GM19025 (cell line): ENCODE data around the gene UGT1A9.
"Not testable (repeated sequence)": the region's sequence is repeated elsewhere in the genome, so short reads cannot be mapped to it uniquely, and the experiment has no call there.

ENCODE experiments used
- ATAC-seq: cut with Tn5 transposase; IDR thresholded peaks from one replicate; pipeline ENCODE4 v1.9.1; 2021; ENCODE audit warnings: mild to moderate bottlenecking, low read depth, moderate library complexity; ENCODE audit not compliant: unreplicated experiment

Gene UGT1A9

GRCh38 chr2:233671290-233672161 is at the start of gene UGT1A9:
Gene UGT1A9 (plus strand): TSS chr2:233671898. CDS start chr2:233671935, 37 bp downstream.
- no peak for ATAC-seq

- no peak for ATAC-seq
Measured at GRCh38 chr2:233627331-233628025, 44.2 kb upstream of the UGT1A9 start.

- not testable (repeated sequence) for ATAC-seq
Measured at GRCh38 chr2:233636306-233636705, 35.4 kb upstream of the UGT1A9 start, which contains the start of gene UGT1A10. Gene UGT1A10 (plus strand): TSS chr2:233636448. CDS start chr2:233636523, 75 bp downstream.

GRCh38 chr2:233638836-233639235 is 32.9 kb upstream of the UGT1A9 start:
- ATAC-seq: no peak

GRCh38 chr2:233639860-233640259 is 31.8 kb upstream of the UGT1A9 start:
- ATAC-seq: no peak

GRCh38 chr2:233643128-233643527 is 28.6 kb upstream of the UGT1A9 start:
- no peak for ATAC-seq

- ATAC-seq: not testable (repeated sequence)
Measured at GRCh38 chr2:233646033-233646432, 25.7 kb upstream of the UGT1A9 start.

- ATAC-seq: no peak
Measured at GRCh38 chr2:233650981-233651380, 20.7 kb upstream of the UGT1A9 start.

- no peak for ATAC-seq
Measured at GRCh38 chr2:233651430-233651829, 20.3 kb upstream of the UGT1A9 start.

- no peak for ATAC-seq
Measured at GRCh38 chr2:233654501-233654900, 17.2 kb upstream of the UGT1A9 start.

- ATAC-seq: no peak
Measured at GRCh38 chr2:233655043-233655442, 16.7 kb upstream of the UGT1A9 start.

GRCh38 chr2:233655943-233656342 is 15.8 kb upstream of the UGT1A9 start:
- ATAC-seq: not testable (repeated sequence)

GRCh38 chr2:233656443-233656842 is 15.3 kb upstream of the UGT1A9 start:
- no peak for ATAC-seq

GRCh38 chr2:233658610-233659009 is 13.1 kb upstream of the UGT1A9 start:
- no peak for ATAC-seq

GRCh38 chr2:233663911-233664310 is 7.8 kb upstream of the UGT1A9 start:
- no peak for ATAC-seq

GRCh38 chr2:233668605-233669260 is 3.0 kb upstream of the UGT1A9 start:
- ATAC-seq: no peak

- no peak for ATAC-seq
Measured at GRCh38 chr2:233672886-233673285, 1.2 kb downstream of the UGT1A9 start.

- ATAC-seq: no peak
Measured at GRCh38 chr2:233673896-233674295, 2.2 kb downstream of the UGT1A9 start.

- ATAC-seq: no peak
Measured at GRCh38 chr2:233674314-233674713, 2.6 kb downstream of the UGT1A9 start.

GRCh38 chr2:233674995-233675394 is 3.3 kb downstream of the UGT1A9 start:
- ATAC-seq: no peak

GRCh38 chr2:233676046-233676445 is 4.3 kb downstream of the UGT1A9 start:
- ATAC-seq: no peak
